ENCODE results near the gene PDZK1IP1.

PDZK1IP1 gene, protein sequence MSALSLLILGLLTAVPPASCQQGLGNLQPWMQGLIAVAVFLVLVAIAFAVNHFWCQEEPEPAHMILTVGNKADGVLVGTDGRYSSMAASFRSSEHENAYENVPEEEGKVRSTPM

DNA sequence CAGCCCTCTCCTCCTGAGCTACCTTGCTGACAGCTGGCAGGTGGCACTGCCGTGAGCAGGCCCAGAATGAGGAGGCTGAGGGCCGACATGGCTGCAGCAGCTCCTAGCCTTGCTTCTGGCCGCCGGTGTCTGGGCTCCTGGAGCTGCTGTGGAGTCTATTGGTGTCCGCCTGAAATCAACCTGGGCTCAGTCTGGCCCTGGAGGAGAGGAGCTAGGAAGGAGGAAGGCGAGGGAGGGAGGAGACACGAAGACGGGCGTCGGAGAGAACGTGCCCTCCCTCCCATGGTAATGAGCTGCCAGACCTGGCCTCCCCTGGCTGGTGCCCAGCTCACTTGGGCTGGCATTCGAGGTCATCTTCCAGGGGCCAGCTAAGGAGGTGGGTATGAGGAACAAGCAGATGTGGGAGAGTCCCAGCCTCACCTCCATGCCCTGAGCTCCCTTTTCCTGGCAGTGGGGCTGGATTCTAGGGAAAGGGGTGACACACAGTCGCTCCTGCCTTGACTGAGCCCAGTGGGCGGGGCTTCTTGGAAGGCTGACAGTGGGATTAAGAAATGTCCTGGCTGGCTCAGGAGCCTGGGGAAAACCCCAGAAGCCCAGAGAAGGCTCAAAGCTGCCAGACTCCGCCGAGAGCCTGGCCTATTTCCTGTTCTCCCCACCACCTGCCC is at the start of gene PDZK1IP1:
TSS of gene PDZK1IP1 (minus strand) at position 193 of the 665 bp plus-strand sequence. CDS start at position 89, 104 bp downstream.
- no peak for DNase-seq

DNA sequence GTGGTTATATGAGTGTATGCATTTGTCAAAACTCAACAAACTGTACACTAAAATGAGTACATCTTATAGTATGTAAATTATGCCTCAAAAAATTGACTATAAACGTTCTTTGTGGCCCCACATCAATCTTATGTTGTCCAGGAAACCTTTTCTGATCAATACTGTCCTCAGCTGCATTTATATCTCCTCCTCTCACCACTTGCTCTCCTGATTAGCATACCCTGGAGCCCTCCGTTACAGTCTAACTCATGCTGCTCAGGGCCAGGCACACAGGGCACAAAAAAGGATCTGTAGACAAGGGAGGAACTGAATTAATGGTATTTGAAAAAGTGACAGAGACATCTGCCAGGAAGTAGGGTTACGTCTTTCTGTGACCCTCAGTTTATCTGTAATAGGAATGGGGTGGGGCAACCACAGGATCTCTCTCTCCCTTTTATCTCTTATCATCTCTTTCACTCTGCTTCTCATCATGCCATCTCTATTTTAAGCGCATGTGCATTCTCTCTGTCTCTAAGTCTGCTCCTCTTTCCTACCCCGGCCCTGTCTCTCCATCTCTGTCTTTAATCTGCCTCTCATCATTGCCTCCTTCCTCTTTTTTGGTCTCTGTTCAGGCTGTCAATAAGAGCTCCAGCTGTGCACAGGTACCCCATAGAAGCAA is 49.2 kb upstream of the PDZK1IP1 start:
- DNase-seq: no peak

DNA sequence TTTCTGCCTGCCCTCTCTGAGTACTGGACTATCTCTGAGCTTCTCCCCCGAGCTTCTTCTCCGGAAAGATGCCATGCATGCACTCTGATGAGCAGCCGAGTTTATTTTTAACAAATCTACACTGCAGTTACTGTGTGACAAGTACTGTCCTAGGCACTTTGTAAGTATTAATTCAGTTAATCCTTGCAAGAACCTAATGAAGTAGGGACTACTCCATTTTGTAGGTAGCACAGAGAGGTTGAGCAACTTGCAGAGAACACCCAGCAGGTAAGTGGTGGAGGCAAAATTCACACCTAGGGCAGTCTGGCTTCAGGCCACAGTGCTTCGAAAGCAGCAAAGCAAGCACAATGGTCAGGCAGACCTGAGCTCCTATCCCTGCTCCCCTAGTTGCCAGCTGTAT is 46.0 kb upstream of the PDZK1IP1 start:
- DNase-seq: no peak

DNA sequence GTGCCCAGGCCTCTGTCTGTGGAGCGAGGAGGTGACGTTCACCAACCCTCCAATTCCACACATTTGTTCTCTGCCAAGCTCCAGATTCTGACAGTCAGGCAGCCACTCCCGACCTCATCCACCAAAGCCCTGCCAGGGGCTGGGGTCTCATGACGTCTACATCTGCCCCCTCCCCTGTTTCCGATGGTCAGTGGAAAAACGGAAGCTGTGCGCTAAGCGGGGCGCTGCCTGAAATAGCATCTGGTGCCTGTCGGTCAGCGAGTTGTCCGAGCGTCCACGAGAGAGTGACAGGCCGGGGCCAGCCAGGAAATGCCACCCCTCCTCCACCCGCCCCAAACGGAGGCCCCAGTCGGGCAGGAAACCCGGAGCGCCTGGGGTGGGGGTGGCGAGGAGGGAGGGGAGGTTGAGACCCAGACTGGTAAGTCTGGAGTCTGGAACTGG is 45.4 kb upstream of the PDZK1IP1 start:
- no peak for DNase-seq

DNA sequence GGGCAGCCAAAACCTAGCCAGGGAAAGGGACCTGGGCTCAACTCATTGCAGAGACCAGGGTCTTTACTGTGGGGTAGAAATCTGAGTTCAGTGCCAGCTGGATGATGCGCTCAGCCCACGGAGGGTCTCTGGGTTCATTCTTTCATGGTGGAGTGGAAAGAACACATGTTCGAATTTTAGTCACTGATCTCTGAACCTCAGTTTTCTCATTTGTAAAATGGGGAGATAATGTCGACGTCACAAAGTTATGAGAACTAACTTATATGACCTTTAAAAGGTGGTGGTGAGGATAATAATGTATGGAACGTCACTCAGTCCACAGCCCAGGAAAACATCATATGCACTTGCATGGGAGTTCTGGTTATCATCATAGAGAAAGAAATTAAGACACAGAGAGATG is 43.4 kb upstream of the PDZK1IP1 start:
- no peak for DNase-seq

DNA sequence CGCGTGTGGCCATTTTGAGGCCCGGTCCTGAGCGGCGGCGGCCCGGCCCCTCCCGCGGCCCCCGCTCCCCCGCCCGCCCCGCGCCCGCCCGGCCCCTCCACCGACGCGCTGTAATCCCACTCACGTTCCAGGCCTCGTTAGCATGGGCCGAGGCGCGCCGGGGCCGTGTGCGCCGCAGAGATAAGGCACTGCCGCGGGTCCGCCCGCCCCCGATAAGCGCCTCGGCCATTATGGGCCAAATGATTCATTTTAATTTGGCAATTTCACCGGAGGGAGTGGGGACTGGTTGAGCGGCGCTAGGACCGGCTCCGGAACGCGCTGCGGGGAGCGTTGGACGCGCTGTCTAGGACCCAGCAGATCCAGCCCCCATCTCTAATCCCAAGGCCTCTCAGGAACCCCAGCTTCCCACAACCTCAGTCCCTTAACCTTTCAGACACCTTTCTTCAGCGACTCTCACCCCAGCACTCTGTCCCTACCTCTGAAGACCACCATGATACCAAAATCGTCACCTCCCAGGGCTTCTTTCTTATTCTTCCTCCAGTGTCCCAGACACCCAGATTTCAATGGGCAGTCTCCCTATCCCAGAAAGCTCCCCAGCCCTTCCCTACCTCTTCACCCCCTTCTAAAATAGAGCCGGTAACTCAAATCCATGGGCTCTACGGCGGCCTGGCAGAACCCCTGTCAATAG is 42.5 kb upstream of the PDZK1IP1 start, which contains the start of gene TAL1:
TSS of gene TAL1 (minus strand) at position 39 of the 688 bp plus-strand sequence. CDS start 6,337 bp downstream, outside the sequence.
- no peak for DNase-seq

DNA sequence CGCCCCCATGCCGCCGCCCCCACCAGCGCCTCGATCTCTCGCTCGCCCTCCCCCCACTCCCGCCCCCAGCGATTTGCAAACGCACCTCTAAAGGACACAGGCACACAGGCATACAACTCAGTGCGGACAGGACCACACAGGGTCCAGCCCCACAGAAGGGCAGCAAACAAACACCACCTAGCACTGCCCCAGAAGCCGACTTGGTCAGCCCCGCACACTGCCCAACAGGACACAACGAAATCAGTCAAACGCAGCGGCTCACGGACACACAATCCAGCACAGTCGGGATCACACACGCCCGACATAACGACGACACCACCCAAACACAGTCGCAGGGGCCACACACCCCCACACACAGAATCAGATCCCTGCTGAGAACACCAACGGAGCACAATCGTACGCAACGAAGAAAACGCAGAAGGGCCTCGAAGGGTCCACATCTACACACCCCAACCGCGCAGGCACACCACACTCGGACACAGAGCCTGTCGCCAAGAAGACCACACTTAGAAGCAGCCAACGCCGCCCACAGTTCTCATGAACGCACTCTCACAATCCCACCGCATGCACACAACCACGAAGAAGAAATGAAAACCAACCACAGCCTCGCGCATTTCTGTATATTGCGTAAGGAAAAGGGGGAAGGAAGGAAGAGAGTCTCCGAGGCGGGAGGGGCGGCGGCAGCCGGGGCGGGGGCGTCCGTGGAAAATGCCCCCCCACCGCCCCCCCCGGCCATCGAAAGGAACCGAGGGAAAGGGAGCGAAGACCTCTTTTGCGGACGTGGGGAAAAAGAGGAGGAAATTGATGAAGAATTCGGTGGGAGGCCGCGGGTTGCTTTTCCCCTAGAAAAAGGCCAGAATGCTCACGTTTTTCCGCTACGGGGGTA is 41.7 kb upstream of the PDZK1IP1 start:
- DNase-seq: no peak

DNA sequence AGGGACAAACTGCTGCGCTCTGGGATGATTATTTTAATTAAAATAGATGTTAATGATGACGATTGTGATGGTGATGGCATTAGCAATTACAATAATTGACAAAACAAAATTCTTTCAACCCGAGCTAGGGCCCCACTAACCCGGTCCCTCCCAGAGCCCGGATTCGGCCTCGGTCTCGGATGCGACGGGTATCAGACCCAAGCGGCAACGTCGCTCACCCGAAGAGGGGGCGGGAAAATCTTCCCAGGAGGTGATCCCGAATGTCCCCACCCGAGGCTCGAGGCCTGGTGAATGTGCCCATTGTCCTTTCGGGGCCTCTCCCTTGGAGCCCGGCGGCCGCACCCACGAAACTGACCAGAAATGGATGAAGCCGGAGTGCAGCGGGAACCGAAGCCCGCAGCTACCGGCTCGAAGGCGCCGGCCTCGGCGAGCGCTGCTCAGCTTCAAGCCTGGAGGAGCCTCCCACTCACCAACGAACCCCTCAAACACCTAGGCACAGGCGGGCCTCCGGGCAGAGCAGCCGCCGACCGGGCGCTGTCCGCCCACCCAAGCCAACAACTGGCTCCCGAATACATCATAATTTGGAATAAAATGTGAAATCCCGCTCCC is 41.0 kb upstream of the PDZK1IP1 start:
- no peak for DNase-seq

DNA sequence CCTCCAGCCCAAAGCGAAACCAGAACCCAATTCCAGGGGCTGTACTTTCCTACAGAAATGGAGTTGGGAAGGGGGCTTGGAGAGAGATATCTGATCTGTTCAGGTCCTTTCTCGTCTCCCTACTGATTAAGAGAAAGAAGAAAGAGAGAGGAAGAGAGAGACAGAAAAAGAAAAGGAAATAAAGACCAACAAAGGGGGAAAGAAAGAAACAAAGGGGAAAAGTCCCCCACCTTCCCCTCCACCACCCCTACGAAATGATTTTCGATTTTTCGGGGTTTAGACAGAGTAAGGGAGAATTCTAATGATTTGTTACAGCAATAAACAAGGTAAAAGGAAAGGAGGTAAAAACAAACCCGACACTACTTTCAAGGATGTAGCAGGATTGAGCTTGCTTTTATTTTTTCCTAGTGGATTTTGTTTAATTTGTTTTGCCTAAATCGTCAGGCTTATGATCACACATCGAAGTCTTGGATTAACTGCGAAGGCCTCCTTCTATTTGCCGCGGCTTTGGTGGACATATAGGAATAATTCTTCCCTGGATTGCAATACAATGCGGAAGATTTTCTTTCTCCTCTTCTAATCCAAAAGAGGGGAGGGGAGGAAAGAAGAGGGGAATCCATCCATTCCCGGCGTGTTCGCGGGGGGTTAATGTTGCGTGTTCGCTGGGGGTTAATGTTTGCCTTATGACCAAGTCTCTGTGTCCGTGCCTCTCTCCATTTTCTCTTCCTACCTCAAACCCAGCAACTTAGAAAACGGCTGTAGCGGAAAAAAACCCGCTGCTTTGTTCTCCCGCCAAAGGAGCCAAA is 40.3 kb upstream of the PDZK1IP1 start:
- no peak for DNase-seq

DNA sequence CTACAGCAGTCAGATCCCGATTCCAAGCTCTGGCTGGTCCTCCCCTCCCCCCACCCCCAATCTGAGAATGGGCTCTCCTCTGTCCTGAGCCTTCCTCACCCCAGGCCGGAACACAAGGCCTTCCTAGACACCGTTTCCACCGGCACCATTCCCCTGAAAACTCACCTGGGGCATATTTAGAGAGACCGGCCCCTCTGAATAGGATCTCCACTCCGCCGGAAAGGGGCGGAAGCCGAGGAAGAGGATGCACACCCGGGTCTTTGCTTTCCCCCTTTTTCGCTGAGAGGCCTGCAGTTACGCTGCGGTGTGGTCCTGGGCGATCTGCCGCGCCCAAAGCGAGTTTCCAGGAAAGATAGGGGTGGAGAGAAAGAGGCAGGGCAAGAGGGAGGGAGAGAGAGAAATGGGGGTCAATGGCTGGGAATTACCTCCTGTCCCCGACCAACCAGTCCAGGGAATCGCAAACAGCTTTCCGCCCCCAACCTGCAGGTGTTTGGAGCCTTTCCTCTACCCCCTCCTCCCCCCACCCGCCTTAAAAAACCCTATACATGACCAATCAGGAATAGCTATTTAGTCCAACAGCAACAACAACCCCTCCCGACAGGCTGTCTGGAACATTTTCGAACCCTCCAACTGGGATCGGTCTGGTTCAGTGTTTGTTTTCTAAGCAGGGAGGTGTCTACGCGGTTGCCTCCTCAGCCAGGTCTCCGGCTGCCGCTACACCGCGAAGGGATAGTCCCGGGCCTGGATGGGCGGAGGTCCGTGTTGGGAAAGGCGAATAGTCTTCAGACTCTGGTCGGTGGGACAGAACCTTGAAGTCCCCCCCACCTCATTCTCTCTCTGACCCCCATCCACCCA is 39.4 kb upstream of the PDZK1IP1 start:
- no peak for DNase-seq

DNA sequence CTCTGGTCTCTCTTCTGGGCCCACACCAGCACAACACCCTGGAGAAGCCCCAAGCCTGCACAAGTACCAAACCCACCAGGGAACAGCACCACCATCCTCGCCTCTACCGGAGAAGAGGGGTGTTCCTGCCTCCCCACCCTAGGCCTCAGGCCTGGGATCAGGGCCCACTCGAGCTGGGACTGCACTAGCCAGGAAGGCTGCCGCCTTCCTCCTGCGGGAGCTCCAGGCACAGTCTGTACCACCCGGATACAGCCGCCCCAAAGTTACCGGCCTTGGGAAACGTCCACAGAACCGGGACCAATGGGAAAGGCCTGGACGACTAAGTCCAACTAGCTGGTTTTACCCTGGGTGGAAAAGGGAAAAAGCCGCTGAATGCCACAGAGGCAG is 38.8 kb upstream of the PDZK1IP1 start:
- DNase-seq: no peak

DNA sequence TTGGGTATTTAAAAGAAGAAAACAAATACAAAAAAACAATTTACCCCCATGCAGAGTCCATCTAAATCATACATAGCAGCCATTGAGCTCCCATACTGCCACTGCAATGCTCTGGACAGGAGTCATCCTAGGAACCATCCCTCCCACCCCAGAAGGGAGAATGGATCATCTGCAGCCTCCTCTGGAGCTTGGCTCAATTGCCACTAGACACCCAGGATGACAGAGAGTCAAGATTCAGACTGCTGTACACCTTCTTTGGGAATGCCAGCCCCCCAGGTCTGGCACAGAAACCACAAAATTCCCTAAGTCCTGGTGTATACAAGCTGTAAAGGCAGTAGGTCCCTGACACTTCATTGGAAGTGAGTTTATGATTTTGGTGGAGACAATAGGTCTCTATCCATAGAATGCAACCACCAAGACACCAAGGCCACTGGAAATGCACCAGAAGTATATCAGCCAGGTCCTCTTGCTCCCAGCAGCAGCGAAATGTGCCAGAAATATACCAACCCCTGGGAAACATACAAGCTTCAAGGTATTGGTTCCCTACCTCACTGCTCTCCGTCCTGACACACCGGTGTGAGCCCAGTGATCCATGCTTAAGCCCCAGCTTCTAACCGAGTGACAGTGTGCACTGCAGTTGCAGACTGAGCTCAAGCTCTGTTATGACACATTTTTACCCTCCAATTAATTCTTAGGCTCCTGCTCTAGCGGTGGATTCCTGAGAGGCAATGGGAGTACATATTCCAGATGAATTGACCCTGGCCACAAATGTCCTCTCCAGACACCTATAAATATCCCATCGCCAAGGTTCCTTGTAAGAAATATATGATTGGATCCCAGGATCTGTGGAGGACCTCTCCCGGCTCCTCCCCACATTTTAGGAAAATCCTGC is 37.8 kb upstream of the PDZK1IP1 start:
- no peak for DNase-seq

DNA sequence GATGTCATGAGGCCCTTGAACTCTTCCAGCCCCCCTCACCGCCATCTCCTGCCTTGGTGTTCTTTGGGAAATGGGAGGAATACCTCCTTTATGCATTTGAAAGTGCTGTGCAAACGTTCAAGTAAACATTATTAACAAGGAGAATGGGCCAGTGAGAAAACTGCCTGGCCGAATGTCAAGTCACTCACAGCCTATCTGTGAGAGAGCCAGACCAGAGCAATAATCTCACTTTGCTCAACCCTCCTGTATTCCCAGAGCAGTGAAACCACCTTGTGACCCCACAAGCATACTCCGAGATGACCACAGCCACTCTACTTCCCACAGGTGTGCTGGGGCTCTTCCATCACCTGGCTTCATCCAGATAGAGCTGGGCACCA is 37.0 kb upstream of the PDZK1IP1 start:
- DNase-seq: no peak

DNA sequence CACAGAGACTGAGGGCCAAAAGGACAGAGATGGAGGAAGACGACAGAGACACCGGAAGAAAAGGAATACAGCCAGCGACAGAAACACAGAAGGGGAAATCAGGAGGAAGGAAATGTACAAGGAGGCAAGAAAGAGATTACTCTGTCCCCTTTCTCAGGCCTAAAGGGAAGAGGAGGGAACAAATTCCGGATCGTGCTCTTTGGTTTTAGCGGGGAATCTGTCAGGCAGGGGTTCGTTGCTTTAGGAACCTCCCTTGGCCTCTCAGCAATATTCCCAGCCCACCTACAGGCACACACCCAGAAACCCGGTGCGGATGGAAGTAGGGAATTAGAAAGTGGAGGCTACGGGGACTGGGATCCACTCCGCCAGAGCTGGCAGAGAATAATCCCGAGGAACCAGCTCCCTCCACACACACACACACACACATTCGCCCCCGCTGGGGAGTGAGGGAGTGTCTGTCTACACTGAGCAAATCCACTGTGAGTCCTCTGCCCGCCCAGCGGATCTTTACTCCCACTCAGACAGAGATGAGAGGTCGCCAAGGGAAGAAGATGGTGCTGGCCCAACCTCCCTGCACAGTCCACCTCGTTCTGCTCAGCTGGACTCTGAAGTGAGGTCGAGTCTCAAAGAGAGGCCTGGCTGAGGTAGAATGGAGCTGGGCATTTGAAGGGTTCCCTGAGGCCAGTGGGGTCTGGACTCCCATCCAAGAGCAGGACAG is 36.4 kb upstream of the PDZK1IP1 start:
- DNase-seq: no peak

DNA sequence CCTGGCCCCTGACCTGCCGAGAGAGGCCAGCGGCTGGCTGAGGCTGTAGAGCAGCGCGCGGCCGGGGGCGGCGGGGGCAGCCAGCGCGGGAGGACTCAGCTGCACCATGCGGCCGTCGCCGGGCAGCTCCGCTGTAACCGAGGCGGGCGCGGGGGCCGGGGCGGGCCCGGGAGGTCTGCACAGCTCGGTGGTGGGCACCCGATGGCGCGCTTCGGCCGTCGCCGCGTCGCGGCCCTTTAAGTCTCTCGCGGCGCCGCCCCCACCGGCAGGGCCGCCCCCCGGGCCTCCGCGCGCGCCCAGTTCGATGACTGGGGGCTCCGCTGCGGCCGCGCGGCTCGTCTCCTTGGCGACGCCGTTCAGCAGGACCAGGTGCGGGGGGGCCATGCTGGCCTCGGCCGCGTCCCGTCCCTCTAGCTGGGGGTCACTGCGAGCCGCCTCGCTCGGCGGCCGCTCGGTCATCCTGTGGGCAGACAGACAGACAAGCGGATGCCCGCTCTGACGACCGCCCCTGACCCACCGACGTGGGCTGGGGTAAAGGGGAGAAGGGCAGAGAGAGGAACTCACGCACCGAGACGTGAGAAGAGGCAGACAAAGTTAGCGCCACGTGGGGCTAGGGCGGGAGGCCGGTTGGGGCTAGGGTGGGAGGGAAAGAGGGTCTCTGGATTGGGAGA is 35.7 kb upstream of the PDZK1IP1 start:
- DNase-seq: no peak

DNA sequence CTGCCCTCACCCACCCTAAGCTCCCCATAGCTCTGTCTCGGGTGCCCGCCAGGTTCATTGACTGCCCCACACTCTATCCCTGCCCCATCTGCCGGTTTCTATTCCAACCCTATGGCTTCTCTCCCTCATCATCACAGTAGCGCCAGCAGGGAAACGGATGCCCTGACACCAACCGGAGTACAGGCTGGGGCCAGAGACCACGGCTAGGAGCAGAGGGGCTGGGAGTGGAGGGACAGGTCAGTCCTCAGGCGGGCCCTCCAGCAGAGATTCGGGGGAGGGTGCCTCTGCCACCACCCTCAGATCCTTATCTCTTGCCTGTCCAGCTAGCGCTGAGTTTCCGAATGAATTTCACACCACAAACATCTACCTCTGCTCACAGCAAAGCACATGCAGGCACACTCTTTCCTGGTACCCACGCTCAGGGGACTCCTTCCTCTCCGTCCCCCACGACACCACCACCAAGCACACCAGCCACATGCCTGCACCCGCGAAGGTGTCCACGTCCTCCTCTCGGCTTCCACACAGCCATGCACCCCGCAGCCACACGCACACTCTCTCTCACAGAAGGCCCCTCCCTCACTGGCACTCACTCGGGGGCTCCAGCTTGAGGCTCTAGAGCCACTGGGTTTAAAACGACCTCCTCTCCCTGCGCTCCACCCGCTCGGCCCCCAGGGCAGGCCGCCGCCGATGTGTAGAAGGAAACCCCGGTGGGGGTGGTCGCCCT is 35.0 kb upstream of the PDZK1IP1 start:
- no peak for DNase-seq

DNA sequence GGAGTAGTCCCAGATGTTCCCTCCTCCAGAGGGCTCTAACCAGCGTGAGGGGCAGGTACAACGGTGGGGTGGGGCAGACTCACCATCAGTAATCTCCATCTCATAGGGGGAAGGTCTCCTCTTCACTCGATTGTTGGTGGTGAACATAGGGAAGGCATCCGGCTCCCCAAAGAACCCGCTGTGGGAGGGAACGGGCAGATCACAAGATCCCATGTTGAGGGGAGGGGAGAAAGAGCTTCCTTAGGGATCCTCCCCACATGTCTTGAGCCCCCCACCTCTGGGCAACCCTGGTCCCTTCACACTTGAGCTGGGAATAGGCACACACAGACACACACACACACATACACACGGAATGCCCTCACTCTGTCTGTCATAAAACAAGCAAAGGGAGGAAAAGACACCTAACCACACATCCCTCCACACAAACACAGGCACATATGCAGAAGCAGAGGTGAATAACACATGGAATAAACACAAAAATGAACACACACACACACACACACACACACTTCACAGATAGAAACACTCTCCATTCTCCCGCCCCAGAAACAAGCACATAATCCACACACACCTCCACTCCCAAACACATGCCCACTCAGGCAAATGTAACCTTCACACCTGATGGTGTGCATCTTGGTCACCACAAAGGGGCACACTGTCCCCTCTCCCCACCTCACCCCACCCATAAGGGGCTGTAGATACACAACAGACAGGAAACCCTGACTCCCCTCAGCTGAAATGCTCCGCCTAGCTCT is 34.3 kb upstream of the PDZK1IP1 start:
- no peak for DNase-seq

Data from NCI-H2081 treated with DMSO at 0.1 percent for 48 hours (cell line).